Esophagus muscularis mucosa (tissue), 4 donors: ENCODE results near the gene RAB33A. TPM values are rescaled to one million over a fixed set of nuclear protein-coding genes. Genes with fewer than 3 reads are reported as not detected.

Experiments used
- DNase-seq: peaks from one replicate; pipeline ENCODE4 v3.0.0-alpha.2; 2017; ENCODE audit errors: extremely low spot score
- H3K27ac ChIP-seq, 4 donors: fragments of 200-600 bp; sonication (generic); replicated peaks in 1 of 4; 1 replicate in 3 of 4; 2 replicates in 1 of 4; pipeline ENCODE4 v1.5.1; 2016 to 2019; ENCODE audit warnings: mild to moderate bottlenecking in 1 of 4
- H3K27me3 ChIP-seq, 4 donors: fragments of 200-600 bp; sonication (generic); one replicate each; pipeline versions ENCODE4 v1.5.1 to v1.6.0; 2016 to 2019
- H3K36me3 ChIP-seq, 4 donors: fragments of 200-600 bp; sonication (generic); one replicate each; pipeline ENCODE4 v1.5.1; 2016 to 2019
- H3K4me1 ChIP-seq, 4 donors: fragments of 200-600 bp; sonication (generic); one replicate each; pipeline ENCODE4 v1.5.1; 2016 to 2019
- H3K4me3 ChIP-seq, 4 donors: fragments of 200-600 bp; sonication (generic); 1 replicate in 2 of 4; 2 replicates in 2 of 4; pipeline ENCODE4 v1.5.1; 2016 to 2019; ENCODE audit warnings: mild to moderate bottlenecking in 4 of 4, moderate library complexity in 1 of 4
- H3K9me3 ChIP-seq, 4 donors: fragments of 200-600 bp; sonication (generic); 1 replicate in 3 of 4; 2 replicates in 1 of 4; pipeline ENCODE4 v1.5.1; 2016 to 2019
- EP300 ChIP-seq: sonication (generic); formaldehyde crosslinking; IDR thresholded peaks from one replicate; pipeline ENCODE4 v1.6.1; 2017; ENCODE audit warnings: antibody characterized with exemption
- POLR2A ChIP-seq: fragments of 450-650 bp; IDR thresholded peaks from one replicate; pipeline ENCODE4 v1.6.1; 2017; ENCODE audit warnings: antibody characterized with exemption, moderate library complexity, mild to moderate bottlenecking, low read depth
- POLR2AphosphoS5 ChIP-seq, 2 donors: sonication (generic); formaldehyde crosslinking; IDR thresholded peaks; one replicate each; pipeline ENCODE4 v1.6.1; 2017; ENCODE audit warnings: antibody characterized with exemption in 2 of 2
- WGBS: methylation state at CpG from one replicate; pipeline ENCODE4 v1.1.5; 2018; 5-methylcytosine and 5-hydroxymethylcytosine counted together
- intact Hi-C: fragments of 100-400 bp; cut with DNase I; formaldehyde crosslinking; loops from one replicate; pipeline ENCODE4 v1.15.1; 2023
- total RNA-seq, 4 donors: library from RNA; depleted of rRNA; stranded (reverse); fragments of >200 nt; gene quantifications; one replicate each; pipeline versions ENCODE4 v1.1.0 to v1.2.1, GENCODE V29; 2016
- TF ChIP-seq, protein P1 (sequence below), 3 experiments: fragments of 200-600 bp in 2 of 3; fragments of 450-650 bp in 1 of 3; sonication (generic) in 2 of 3; IDR thresholded peaks; one replicate each; pipeline ENCODE4 v1.5.1; 2017 to 2019; ENCODE audit warnings: antibody characterized with exemption in 3 of 3, mild to moderate bottlenecking in 2 of 3, moderate library complexity in 1 of 3

Gene RAB33A
- total RNA-seq, 4 donors from 2014 or later, result 0.23 to 1.3 (median 0.91) TPM; not detected in 1

- no peaks in the 10 kb centered on the region for H3K27me3 ChIP-seq
- H3K4me3 ChIP-seq, result no peak overlapping the region
- 76% methylated on average over 5 of the region's 5 CpGs for WGBS
- no peak overlapping the region for H3K27ac ChIP-seq
- intact Hi-C loops, result no loop called here
- TF ChIP-seq EP300 (no peak), POLR2AphosphoS5 (IDR thresholded peaks at IDR 0.05) (no peak), POLR2A (no peak)
- TF ChIP-seq, protein P1, sequence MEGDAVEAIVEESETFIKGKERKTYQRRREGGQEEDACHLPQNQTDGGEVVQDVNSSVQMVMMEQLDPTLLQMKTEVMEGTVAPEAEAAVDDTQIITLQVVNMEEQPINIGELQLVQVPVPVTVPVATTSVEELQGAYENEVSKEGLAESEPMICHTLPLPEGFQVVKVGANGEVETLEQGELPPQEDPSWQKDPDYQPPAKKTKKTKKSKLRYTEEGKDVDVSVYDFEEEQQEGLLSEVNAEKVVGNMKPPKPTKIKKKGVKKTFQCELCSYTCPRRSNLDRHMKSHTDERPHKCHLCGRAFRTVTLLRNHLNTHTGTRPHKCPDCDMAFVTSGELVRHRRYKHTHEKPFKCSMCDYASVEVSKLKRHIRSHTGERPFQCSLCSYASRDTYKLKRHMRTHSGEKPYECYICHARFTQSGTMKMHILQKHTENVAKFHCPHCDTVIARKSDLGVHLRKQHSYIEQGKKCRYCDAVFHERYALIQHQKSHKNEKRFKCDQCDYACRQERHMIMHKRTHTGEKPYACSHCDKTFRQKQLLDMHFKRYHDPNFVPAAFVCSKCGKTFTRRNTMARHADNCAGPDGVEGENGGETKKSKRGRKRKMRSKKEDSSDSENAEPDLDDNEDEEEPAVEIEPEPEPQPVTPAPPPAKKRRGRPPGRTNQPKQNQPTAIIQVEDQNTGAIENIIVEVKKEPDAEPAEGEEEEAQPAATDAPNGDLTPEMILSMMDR (IDR thresholded peaks at IDR 0.05), result no peak
- H3K9me3 ChIP-seq, result no peaks in the 10 kb centered on the region
- no peaks in the 10 kb centered on the region for H3K4me1 ChIP-seq
- peaks cover 5 to 63% (median 27%) of the 10 kb centered on the region in 4 donors for H3K36me3 ChIP-seq
- no peak for DNase-seq
Measured at GRCh38 chrX:130147631-130148030, 24.1 kb upstream of the RAB33A start.

DNA sequence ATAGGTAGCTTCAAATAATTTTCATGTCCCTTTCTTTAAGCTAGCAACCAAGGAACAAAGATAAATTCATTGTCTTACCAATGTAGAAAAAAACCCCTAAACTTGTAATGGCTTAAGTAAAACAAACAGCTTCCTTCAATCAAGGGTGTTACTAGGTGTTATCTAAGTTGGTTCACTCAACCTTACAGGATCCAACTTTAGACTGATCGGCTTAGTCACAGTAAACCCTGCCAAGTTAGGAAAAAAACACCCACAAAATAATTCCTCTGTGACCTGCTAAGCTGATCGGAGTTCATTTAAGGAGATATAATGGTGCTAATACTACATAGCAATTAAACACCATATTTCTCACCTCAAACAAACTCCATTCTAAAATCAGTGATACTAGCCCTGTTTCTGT, 16.2 kb upstream of the RAB33A start:
- intact Hi-C loops, result no loop called here
- Histone ChIP-seq H3K4me3 (no peak overlapping the region), H3K4me1 (no peaks in the 10 kb centered on the region), H3K36me3 (no peaks in the 10 kb centered on the region), H3K9me3 (no peaks in the 10 kb centered on the region), H3K27ac (no peak overlapping the region), H3K27me3 (no peaks in the 10 kb centered on the region)
- no peak for DNase-seq
- WGBS, result 48% methylated on average over 2 of the region's 2 CpGs
- TF ChIP-seq, protein P1 (IDR thresholded peaks at IDR 0.05), result no peak

GRCh38 chrX:130158311-130158710, 13.5 kb upstream of the RAB33A start:
- Histone ChIP-seq H3K27ac (no peak overlapping the region), H3K4me1 (peaks cover 0 to 7% (median 4%) of the 10 kb centered on the region in 4 donors), H3K4me3 (no peak overlapping the region), H3K27me3 (no peaks in the 10 kb centered on the region), H3K36me3 (no peaks in the 10 kb centered on the region), H3K9me3 (no peaks in the 10 kb centered on the region)
- TF ChIP-seq EP300 (no peak), POLR2AphosphoS5 (IDR thresholded peaks at IDR 0.05) (no peak), POLR2A (no peak)
- TF ChIP-seq, protein P1 (IDR thresholded peaks at IDR 0.05), result no peak
- intact Hi-C loops, result no loop called here
- WGBS, result 69% methylated on average over 2 of the region's 2 CpGs
- DNase-seq, result no peak

- WGBS, result 74% methylated on average over 4 of the region's 4 CpGs
- H3K4me3 ChIP-seq, result no peak overlapping the region
- DNase-seq, result no peak
- intact Hi-C loops, result no loop called here
- no peaks in the 10 kb centered on the region for H3K36me3 ChIP-seq
- H3K27ac ChIP-seq, result no peak overlapping the region
- no peaks in the 10 kb centered on the region for H3K27me3 ChIP-seq
- peaks cover 6 to 18% (median 17%) of the 10 kb centered on the region in 4 donors for H3K4me1 ChIP-seq
- TF ChIP-seq EP300, result no peak
- TF ChIP-seq POLR2AphosphoS5 (IDR thresholded peaks at IDR 0.05), result no peak
- no peak for TF ChIP-seq POLR2A
- TF ChIP-seq, protein P1 (IDR thresholded peaks at IDR 0.05), result no peak
- no peaks in the 10 kb centered on the region for H3K9me3 ChIP-seq
Measured at GRCh38 chrX:130159776-130160175, 12.0 kb upstream of the RAB33A start.

- intact Hi-C loops, result no loop called here
- no peak overlapping the region for H3K4me3 ChIP-seq
- no peak for DNase-seq
- WGBS, result 43% methylated on average over 6 of the region's 6 CpGs
- no peaks in the 10 kb centered on the region for H3K36me3 ChIP-seq
- H3K4me1 ChIP-seq, result peaks cover 11 to 27% (median 22%) of the 10 kb centered on the region in 4 donors
- no peak for TF ChIP-seq POLR2A
- TF ChIP-seq, protein P1 (IDR thresholded peaks at IDR 0.05), result no peak
- TF ChIP-seq EP300, result no peak
- TF ChIP-seq POLR2AphosphoS5 (IDR thresholded peaks at IDR 0.05), result no peak
- no peaks in the 10 kb centered on the region for H3K9me3 ChIP-seq
- no peak overlapping the region for H3K27ac ChIP-seq
- no peaks in the 10 kb centered on the region for H3K27me3 ChIP-seq
Measured at GRCh38 chrX:130162094-130162735, 9.5 kb upstream of the RAB33A start.
